Measurements from ENCODE around the gene AKAP4. TPM values are rescaled to one million over a fixed set of nuclear protein-coding genes. Genes with fewer than 3 reads are reported as not detected.
A peak's percentile ranks its signal among the peaks of the same experiment; 100 is the strongest.

Gene AKAP4
- total RNA-seq (2014; rRNA removed; shearing (Covaris generic)), result not detected in 2 replicates
- total RNA-seq (2022), result not detected in 2 replicates
- not detected for Bru-seq, nascent RNA
- BruChase-seq, experiment 1, labeled RNA remaining after a 6-hour chase, result not detected
- percentile 6 among the genes with signal in this experiment for BruChase-seq, experiment 2, labeled RNA remaining after a 2-hour chase
- long read RNA-seq, result 0 reads

- Histone ChIP-seq H3K4me1 (ENCODE audit: insufficient read depth, low read length, poor library complexity, severe bottlenecking) (peaks cover 13% of the 10 kb centered on the region), H3K36me3 (ENCODE audit: insufficient read depth, low read length) (no peaks in the 10 kb centered on the region), H3K9me3 (ENCODE audit: low read length) (no peaks in the 10 kb centered on the region), H2AFZ (ENCODE audit: low read length) (no peak within 1 kb of the TSS), H3K9me2 (ENCODE audit: insufficient read depth, low read length) (no peaks in the 10 kb centered on the region), H3K4me3 (ENCODE audit: low read depth, low read length, poor library complexity, severe bottlenecking) (no peak within 1 kb of the TSS), H4K20me1 (ENCODE audit: insufficient read depth, low read length) (no peaks in the 10 kb centered on the region), H3K27ac (ENCODE audit: low read depth, low read length, poor library complexity, severe bottlenecking) (no peak within 1 kb of the TSS), H3K4me2 (ENCODE audit: low read length) (no peak within 1 kb of the TSS), H3K79me2 (ENCODE audit: insufficient read depth, low read depth, low read length) (no peaks in the 10 kb centered on the region)
- TF ChIP-seq, protein P1, sequence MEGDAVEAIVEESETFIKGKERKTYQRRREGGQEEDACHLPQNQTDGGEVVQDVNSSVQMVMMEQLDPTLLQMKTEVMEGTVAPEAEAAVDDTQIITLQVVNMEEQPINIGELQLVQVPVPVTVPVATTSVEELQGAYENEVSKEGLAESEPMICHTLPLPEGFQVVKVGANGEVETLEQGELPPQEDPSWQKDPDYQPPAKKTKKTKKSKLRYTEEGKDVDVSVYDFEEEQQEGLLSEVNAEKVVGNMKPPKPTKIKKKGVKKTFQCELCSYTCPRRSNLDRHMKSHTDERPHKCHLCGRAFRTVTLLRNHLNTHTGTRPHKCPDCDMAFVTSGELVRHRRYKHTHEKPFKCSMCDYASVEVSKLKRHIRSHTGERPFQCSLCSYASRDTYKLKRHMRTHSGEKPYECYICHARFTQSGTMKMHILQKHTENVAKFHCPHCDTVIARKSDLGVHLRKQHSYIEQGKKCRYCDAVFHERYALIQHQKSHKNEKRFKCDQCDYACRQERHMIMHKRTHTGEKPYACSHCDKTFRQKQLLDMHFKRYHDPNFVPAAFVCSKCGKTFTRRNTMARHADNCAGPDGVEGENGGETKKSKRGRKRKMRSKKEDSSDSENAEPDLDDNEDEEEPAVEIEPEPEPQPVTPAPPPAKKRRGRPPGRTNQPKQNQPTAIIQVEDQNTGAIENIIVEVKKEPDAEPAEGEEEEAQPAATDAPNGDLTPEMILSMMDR (conservative IDR thresholded peaks at IDR 0.05; ENCODE audit: low read length), result no peak
- no peak for TF ChIP-seq EZH2phosphoT487 (IDR thresholded peaks at IDR 0.05; ENCODE audit: borderline replicate concordance, low read depth, low read length)
- intact Hi-C loops (cut with micrococcal nuclease; ENCODE audit: unreplicated experiment), result loop anchor here (5.0 kb wide), 1 partner anchor 279 kb away; the partner anchor contains the start of gene CLCN5
- POLR2A ChIA-PET, result no interaction called here
- BruUV-seq (replicated peaks), result no TSS peak
- DNase-seq (ENCODE audit: low spot score), result no peak
- CTCF ChIA-PET (ENCODE audit: unreplicated experiment), result no interaction called here
Measured at GRCh38 chrX:50200907-50201306, at the start of gene AKAP4. Gene AKAP4 (minus strand): TSS chrX:50201007. CDS start chrX:50200889, 118 bp downstream.

GRCh38 chrX:50211510-50211909 is 10.7 kb upstream of the AKAP4 start:
- Histone ChIP-seq H3K27ac (ENCODE audit: low read depth, low read length, poor library complexity, severe bottlenecking) (no peak overlapping the region), H2AFZ (ENCODE audit: low read length) (no peak overlapping the region), H3K9me2 (ENCODE audit: insufficient read depth, low read length) (no peaks in the 10 kb centered on the region), H3K4me3 (ENCODE audit: low read depth, low read length, poor library complexity, severe bottlenecking) (no peak overlapping the region), H3K79me2 (ENCODE audit: insufficient read depth, low read depth, low read length) (no peaks in the 10 kb centered on the region), H3K4me1 (ENCODE audit: insufficient read depth, low read length, poor library complexity, severe bottlenecking) (no peaks in the 10 kb centered on the region), H3K4me2 (ENCODE audit: low read length) (no peak overlapping the region), H4K20me1 (ENCODE audit: insufficient read depth, low read length) (no peaks in the 10 kb centered on the region), H3K36me3 (ENCODE audit: insufficient read depth, low read length) (no peaks in the 10 kb centered on the region), H3K9me3 (ENCODE audit: low read length) (no peaks in the 10 kb centered on the region)
- peak; percentile 33 for DNase-seq (ENCODE audit: low spot score)
- CTCF ChIA-PET (ENCODE audit: unreplicated experiment), result no interaction called here
- intact Hi-C loops (cut with micrococcal nuclease; ENCODE audit: unreplicated experiment), result no loop called here
- POLR2A ChIA-PET, result no interaction called here
- BruUV-seq (replicated peaks), result no TSS peak
- TF ChIP-seq, protein P1 (conservative IDR thresholded peaks at IDR 0.05; ENCODE audit: low read length), result peak; percentile 52
- no peak for TF ChIP-seq EZH2phosphoT487 (IDR thresholded peaks at IDR 0.05; ENCODE audit: borderline replicate concordance, low read depth, low read length)

- H3K4me3 ChIP-seq (ENCODE audit: low read depth, low read length, poor library complexity, severe bottlenecking), result no peak overlapping the region
- H3K4me2 ChIP-seq (ENCODE audit: low read length), result no peak overlapping the region
- TF ChIP-seq, protein P1 (conservative IDR thresholded peaks at IDR 0.05; ENCODE audit: low read length), result no peak
- no peaks in the 10 kb centered on the region for H3K9me3 ChIP-seq (ENCODE audit: low read length)
- H3K79me2 ChIP-seq (ENCODE audit: insufficient read depth, low read depth, low read length), result no peaks in the 10 kb centered on the region
- POLR2A ChIA-PET, result no interaction called here
- no peaks in the 10 kb centered on the region for H4K20me1 ChIP-seq (ENCODE audit: insufficient read depth, low read length)
- DNase-seq (ENCODE audit: low spot score), result no peak
- CTCF ChIA-PET (ENCODE audit: unreplicated experiment), result no interaction called here
- intact Hi-C loops (cut with micrococcal nuclease; ENCODE audit: unreplicated experiment), result no loop called here
- H3K9me2 ChIP-seq (ENCODE audit: insufficient read depth, low read length), result no peaks in the 10 kb centered on the region
- H3K36me3 ChIP-seq (ENCODE audit: insufficient read depth, low read length), result no peaks in the 10 kb centered on the region
- no peak overlapping the region for H3K27ac ChIP-seq (ENCODE audit: low read depth, low read length, poor library complexity, severe bottlenecking)
- H2AFZ ChIP-seq (ENCODE audit: low read length), result no peak overlapping the region
- BruUV-seq (replicated peaks), result no TSS peak
- H3K4me1 ChIP-seq (ENCODE audit: insufficient read depth, low read length, poor library complexity, severe bottlenecking), result peaks cover 13% of the 10 kb centered on the region
Measured at GRCh38 chrX:50206753-50207152, 5.9 kb upstream of the AKAP4 start.

Data from OCI-LY7 (cell line).